Kidney glomerular epithelial cell (primary cell): ENCODE measurements around the gene GM2A.
"Not testable (repeated sequence)": the region's sequence is repeated elsewhere in the genome, so short reads cannot be mapped to it uniquely, and the experiment has no call there.

Experiments used
- DNase-seq: peaks from one replicate; lab custom pipeline; 2025; lab: John Stamatoyannopoulos, UW

GM2A gene

GRCh38 chr5:151253605-151253950, 593 bp downstream of the GM2A start:
- DNase-seq = no peak

GRCh38 chr5:151254556-151254955, 1.6 kb downstream of the GM2A start:
- no peak for DNase-seq

GRCh38 chr5:151254990-151255389, 2.0 kb downstream of the GM2A start:
- DNase-seq = not testable (repeated sequence)

GRCh38 chr5:151255621-151256286, 2.8 kb downstream of the GM2A start:
- no peak for DNase-seq

GRCh38 chr5:151257731-151258181, 4.8 kb downstream of the GM2A start:
- DNase-seq = no peak

GRCh38 chr5:151258201-151258611, 5.2 kb downstream of the GM2A start:
- no peak for DNase-seq

GRCh38 chr5:151258816-151259215, 5.8 kb downstream of the GM2A start:
- no peak for DNase-seq

- DNase-seq = no peak
Observed at GRCh38 chr5:151259931-151260330, 6.9 kb downstream of the GM2A start.

- no peak for DNase-seq
Observed at GRCh38 chr5:151262532-151262931, 9.5 kb downstream of the GM2A start.

- DNase-seq = no peak
Observed at GRCh38 chr5:151264113-151264512, 11.1 kb downstream of the GM2A start.

GRCh38 chr5:151267491-151268260, 14.7 kb downstream of the GM2A start:
- no peak for DNase-seq

GRCh38 chr5:151270599-151270998, 17.6 kb downstream of the GM2A start:
- peak; percentile 59 for DNase-seq

GRCh38 chr5:151271336-151271735, 18.4 kb downstream of the GM2A start:
- no peak for DNase-seq

- no peak for DNase-seq
Observed at GRCh38 chr5:151274666-151275065, 21.7 kb downstream of the GM2A start.

GRCh38 chr5:151275803-151276202, 22.8 kb downstream of the GM2A start:
- no peak for DNase-seq

- DNase-seq = no peak
Observed at GRCh38 chr5:151278845-151279244, 25.9 kb downstream of the GM2A start.

GRCh38 chr5:151280443-151280842, 27.5 kb downstream of the GM2A start:
- no peak for DNase-seq

- no peak for DNase-seq
Observed at GRCh38 chr5:151281001-151281639, 28.1 kb downstream of the GM2A start.

GRCh38 chr5:151283120-151283825, 30.3 kb downstream of the GM2A start:
- DNase-seq = no peak

- DNase-seq = no peak
Observed at GRCh38 chr5:151284392-151284967, 31.5 kb downstream of the GM2A start.

GRCh38 chr5:151285683-151286082, 32.7 kb downstream of the GM2A start:
- no peak for DNase-seq

GRCh38 chr5:151286246-151286645, 33.3 kb downstream of the GM2A start:
- DNase-seq = no peak
